ENCODE results near the gene FADS1.

Gene FADS1

DNA sequence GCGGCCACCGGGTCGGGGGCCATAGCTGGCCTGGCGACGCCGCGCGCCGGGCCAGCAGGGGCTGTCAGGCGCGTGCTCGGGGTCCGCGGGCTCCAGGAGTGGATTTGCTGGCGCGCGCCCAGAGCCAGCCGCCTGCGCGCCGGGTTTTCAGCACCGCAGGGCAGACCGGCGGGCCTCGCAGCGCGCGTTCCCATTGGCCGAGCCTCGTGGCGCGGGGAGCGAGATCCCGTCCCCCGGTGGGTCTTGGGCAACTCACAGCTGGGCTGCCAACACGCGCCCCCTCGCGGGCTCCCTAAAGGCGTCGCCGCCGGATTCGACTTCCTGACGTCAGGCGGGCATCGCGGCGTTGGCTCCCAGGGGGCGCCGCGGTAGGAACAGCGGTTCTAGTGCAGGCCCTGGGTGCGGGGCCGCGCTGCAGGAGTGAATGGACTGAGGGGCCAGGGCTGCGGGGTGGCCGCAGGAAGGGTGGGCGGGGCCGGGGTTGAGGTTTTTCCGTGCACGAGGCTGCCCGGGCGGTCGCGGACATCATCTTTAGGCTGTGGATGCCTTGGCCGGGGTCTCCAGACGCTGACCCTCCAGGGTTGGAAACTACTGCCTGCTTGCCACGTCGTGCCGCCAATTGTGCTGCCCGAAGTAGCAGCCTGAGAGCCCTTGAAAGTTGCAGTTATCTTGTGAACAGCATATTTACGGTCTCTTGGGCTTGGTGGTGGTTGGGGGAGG lies at the start of gene FADS1:
FADS1 (minus strand) TSS at position 268 of the 720 bp plus-strand sequence; CDS start at position 194, 74 bp downstream.
- peak; percentile 91 for DNase-seq (ENCODE audit: low read depth)

DNA sequence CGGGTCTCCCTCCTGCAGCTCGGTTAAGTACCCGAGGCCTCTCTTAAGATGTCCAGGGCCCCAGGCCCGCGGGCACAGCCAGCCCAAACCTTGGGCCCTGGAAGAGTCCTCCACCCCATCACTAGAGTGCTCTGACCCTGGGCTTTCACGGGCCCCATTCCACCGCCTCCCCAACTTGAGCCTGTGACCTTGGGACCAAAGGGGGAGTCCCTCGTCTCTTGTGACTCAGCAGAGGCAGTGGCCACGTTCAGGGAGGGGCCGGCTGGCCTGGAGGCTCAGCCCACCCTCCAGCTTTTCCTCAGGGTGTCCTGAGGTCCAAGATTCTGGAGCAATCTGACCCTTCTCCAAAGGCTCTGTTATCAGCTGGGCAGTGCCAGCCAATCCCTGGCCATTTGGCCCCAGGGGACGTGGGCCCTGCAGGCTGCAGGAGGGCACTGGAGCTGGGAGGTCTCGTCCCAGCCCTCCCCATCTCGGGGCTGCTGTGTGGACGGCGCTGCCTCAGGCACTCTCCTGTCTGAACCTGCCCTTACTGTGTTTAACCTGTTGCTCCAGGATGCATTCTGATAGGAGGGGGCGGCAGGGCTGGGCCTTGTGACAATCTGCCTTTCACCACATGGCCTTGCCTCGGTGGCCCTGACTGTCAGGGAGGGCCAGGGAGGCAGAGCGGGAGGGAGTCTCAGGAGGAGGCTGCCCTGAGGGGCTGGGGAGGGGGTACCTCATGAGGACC lies 49.6 kb upstream of the FADS1 start:
- no peak for DNase-seq (ENCODE audit: low read depth)

DNA sequence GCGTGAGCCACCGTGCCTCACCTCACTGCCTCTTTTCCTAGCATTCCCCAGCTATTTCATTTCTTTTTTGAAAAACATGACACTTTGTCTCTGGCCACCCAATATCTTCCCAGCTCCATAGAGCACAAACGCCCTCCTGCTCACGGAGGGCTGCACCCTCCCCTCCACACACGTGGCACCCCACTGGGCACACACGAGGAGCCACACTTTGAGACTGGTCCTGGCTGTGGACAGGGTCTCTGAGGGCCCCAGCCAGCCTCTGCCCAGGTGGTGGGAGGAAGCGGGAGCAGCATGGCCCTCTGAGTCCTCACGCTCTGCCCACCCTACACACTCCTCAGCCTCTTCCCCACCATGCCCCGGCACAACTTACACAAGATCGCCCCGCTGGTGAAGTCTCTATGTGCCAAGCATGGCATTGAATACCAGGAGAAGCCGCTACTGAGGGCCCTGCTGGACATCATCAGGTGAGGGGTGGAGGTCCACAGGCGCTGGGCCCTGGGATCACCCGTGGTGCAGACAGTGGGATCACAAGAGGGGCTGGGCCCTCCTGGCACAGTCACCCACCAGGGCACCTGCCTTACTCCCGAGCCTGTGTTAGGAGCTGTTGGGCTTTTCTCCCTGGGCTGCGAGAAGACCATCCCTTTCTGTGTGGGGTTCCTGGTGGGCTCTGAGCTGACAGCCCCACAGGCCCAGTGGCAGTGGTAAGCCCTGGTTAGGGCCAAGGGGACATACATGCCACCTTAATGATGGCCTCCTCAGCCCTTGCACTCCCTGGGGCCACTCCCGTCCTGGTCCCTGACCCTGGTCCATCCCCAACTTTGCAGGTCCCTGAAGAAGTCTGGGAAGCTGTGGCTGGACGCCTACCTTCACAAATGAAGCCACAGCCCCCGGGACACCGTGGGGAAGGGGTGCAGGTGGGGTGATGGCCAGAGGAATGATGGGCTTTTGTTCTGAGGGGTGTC lies 48.3 kb upstream of the FADS1 start:
- DNase-seq (ENCODE audit: low read depth) = no peak

DNA sequence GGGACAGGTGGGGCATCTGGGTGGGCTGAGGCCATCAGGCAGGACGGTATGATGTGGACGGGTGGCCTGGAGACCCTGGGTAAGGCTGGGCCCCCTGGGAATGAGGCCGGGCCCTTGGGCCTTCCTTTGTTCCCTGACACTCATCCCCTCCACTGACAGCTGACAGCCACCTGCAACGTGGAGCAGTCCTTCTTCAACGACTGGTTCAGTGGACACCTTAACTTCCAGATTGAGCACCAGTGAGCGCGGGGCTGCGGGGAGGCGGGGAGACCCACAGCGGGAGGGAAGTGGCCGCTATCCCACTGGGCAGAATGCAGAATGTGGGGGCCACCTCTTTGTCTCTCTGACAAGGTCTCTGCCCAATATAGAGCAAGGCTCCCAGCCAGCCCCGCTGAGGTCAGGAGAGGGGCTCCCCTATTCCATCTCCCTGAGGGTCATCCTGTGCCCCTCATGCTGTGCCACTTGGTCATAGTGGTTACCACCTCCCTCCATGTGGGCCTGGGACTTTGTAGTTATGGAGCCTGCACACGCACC lies 46.8 kb upstream of the FADS1 start:
- no peak for DNase-seq (ENCODE audit: low read depth)

DNA sequence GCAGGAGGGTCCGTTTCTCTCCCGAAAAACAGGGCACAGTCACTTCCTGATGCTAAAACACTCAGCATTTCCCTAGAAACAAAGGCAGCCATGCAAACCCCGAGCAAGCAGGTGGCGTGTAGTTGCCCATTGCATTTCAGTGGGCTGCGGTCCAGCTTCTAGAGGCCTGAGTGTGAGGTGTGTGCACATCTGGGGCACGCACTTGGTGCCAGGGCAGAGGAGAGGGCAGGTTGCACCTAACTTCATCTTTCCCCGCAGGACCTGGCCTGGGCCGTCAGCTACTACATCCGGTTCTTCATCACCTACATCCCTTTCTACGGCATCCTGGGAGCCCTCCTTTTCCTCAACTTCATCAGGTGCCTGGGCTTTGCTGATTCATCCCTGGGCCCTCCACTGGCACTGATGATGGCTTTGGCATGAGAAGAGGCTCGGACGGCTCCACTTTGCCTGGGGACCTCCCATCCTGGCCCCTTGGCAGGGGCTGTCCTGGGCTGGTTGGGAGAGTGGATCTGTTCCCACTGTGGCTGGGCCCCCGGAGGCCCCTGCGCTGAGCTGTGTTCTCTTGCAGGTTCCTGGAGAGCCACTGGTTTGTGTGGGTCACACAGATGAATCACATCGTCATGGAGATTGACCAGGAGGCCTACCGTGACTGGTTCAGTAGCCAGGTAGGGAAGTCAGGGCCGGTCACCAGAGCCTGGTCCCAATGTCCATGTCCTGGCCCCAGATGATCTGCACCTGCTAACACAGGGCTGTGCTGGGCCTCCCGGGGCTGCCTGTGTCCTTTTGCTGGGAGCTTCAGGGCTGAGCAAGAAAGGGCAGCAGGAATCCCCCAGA lies 46.1 kb upstream of the FADS1 start:
- DNase-seq (ENCODE audit: low read depth) = no peak

DNA sequence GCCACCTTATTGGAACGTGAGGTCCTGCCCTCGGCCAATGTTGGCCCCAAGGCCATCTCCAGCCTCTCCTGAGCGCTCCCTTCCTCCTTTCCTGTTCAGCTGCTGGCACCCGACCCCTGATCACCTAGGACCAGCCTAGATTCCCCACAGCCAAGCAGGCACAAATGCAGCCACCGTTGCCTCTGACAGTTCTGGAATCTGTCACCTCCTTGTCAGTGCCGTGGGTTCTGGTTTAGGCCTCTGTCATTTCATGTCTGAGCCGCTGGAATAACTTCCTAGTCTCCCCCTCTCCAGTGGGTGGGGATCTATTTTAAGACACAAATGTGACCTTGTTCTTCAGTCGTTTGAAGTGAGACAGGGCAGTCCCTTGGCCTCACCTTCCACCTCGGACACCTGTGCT lies 44.8 kb upstream of the FADS1 start:
- DNase-seq (ENCODE audit: low read depth) = no peak

DNA sequence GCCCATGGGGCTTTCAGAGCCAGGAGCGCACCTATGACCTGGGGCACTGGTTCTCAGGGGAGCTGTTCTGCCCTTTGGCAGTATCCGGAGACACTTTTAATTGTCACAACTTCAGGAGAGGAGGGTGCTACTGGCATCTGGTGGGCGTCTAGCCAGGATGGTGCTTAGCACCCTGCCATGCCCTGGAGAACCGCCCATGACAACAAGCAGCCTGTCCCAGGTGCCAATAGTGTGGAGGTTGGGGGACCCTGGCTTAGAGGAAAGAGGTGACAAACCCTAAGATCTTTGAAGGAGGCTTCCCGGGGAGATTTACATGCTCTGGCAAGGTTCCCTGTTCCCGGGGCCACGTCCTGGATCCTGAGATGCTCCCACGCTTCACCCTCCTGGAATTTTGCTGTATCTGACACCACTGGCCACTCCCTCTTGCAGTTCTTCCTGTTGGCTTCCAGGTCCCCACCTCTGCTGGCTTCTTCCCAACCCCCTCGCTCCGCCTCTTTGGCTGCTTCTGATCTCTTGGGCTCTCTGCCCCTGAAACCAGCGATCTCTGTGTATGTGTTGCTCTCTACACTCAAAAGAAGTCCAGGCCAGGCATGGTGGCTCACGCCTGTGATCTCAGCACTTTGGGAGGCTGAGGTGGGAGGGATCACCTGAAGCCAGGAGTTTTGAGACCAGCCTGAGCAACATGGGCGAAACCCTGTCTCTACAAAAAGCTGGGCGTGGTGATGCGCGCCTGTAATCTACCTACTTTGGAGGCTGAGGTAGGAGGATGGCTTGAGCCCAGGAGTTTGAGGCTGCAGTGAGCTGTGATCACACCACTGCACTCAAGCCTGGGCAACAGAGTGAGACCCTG lies 43.5 kb upstream of the FADS1 start:
- DNase-seq (ENCODE audit: low read depth) = no peak

DNA sequence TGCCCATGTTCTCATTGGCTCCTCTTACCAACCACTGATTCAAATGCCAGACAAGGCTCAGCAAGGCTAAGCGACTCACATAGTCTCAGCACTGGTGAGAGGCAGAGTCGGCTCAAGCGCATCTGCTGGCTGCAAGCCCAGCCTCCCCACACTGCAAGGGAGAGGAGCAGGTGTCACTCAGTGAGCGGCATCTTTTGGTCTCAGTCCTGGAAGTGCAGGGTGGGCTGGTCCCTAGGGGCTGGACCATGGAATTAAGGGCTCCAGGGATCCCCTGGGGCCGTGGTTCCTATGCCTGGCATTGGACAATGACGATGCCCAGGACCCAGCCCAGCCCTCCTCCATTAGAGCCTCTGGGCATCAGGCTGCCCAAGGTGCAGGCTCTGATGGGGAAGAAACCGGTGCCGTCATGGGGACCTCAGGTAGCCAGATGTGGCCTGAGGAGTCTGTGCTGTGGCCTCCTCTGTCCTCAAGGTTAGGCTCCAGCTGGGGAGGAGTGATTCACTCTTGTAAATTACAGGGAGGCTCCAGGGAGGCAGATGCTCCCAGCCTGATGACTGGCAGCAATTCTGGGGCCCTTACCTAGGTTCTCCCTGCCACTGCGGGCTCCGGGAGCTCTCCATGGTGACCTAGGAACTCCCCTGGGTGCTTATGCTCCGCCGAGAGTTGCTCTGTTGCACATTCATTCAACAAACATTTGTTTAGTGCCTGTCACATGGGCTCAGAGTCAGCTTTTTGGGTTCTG lies 39.3 kb upstream of the FADS1 start:
- DNase-seq (ENCODE audit: low read depth) = no peak

DNA sequence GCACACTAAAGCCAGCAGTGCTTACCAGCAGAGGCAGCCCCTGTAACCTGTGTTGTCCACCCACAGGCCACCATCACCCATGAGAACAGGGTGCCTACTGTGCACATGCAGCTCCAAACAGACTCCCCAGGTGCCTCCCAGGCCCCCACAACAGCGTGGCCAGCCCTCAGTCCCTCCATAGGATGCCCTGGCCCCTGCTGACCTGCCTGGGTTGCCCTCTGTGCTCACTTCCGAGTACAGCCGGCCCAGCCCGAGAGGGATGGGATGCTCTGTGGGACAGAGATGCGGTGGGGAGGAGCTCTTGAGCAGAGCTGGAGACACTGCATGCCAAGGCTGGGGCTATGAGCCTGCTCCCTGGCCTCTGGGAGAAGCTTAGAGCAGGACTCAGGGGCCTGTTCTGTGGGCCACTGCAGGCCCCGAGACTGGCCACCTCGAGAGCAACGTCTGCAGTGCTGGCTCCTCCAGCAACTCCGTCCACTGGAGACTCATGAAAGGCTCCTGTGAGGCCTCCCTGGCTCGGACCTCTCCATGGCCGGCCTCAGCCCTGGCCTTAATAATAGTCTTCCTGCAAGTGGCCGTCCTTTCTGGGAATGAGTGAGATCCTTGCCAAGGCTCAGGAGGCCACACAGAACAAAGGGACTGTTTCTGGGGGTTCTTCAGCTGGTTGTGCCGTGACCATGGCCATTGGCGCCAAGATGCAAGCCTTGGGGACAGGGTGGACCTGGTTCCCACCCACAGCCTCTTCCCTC lies 38.3 kb upstream of the FADS1 start:
- no peak for DNase-seq (ENCODE audit: low read depth)

DNA sequence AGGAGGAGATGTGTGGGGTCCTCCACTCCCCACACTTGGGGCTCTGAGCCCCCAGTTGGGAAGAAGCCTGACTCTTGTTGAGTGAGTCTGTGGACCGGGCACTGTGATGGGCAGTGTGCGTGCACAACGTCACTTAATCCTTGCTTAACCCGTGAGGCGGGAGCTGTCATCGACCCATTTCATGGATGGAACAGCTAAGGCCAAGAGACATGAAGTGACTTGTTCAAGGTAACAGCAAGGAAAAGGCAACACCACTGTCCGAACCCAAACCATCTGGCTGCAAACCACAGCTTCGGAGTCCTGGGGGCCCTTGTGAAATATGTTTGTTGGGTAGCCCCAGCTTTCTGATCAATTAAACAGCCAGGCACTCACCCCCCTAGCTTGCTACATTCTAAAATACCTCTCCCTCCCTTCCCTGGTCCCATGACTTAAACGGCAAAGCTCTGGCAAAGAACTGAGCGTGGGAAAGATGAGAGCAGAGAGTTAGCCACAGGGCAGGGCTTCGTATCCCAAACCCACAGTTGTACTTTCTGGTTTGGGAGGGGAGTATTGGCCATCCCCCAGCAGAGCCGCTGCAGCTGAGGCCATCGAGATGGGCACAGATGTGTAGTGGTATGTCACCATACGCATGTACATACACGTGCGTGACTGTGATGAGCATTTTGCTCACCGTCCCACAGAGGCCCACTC lies 37.5 kb upstream of the FADS1 start:
- DNase-seq (ENCODE audit: low read depth) = no peak

DNA sequence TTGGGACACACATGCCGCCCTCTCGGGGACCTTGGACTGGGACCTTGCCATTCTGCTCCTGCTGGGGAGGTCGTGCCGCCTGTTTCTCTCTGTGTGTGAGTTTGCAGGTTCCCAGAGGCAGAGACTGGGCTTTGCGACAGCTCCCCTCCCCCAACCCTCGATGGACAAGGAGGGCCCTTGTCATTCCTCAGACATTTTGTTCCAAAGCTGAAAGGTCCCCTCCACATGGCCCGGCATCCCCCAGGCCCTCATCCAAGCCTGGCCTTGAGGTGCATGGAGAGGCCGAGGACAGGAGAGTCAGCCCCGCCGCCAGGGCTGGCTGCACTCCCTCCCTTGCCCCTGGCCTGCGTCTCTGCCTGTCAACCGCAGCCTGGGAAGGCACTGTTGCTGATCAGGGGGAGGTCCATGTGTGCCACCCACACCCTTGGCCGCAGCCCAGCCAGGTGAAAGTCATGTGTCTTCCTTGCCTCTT lies 36.9 kb upstream of the FADS1 start:
- DNase-seq (ENCODE audit: low read depth) = no peak

DNA sequence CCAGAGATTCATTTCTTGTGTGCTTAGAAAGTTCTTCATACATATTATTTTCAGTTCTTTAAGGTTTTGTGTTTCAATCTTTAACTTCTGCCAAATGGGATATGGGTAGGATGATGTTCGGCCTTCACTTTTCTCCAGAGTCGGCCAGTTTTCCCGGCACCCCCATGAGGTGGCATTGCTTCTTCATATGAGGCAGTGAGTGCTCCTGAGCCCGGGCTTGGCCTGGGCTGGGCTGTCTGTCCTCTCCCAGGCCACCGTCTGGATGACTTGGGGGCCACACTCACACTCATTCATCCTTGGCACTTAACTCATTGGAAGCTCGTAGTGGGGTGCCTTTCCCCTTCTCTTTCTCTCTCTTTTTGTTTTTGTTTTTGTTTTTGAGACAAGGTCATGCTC lies 35.1 kb upstream of the FADS1 start:
- no peak for DNase-seq (ENCODE audit: low read depth)

DNA sequence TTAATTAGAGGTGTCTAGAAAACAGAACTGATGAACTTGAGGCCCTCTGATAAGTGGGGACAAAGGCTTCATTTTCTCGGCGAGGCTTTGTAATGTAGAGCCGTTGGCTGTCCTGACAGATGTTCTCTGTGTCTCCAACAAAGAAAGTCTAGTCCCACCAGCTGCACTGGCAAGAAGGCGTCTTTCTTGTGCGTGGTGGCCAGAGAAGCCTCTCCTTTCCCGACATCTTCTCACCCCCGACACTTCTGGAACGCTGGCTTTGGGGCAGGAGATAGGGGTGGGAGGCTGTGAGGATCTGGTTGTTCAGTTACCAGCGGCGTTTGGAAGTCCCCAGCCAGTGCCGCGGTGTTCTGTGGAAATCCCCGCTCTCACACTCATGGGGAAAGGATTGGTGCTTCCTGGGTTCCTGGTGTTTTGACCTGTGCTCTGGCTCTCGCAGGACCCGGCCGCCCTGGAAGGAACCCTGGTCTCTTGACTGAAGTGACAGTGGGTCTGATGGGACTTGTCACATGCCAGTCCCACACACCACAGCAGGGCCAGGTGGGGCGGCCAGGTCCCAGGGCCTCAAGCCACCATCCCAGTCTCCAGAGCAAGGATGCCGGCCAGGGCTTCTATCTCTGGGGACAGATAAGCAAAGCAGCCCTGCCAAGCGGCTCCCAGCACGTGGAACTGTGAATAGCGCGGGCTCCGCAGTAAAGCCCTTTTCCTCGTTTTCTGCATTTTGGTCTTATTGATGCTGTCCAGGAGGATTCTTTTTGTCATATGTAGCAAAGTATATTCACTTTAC lies 34.5 kb upstream of the FADS1 start:
- DNase-seq (ENCODE audit: low read depth) = no peak

DNA sequence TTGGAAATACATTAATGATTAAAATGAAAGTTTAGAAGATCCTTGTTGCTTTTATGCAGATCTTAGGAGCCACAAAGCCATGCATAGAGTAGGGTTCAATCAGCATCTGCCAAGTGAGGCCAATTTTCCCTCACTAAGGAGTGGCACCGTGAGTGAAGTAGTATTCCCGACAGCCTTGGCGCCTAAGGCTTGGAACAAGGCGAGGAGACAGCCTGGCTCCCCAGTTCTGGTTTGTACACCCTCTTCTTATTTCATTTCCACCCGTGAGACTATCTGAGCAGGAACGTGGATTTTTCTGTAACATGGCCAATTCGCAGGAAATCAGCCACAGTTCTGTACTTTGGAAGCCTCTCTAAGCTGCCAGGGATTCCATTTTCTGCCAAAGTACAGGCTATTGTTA lies 33.9 kb upstream of the FADS1 start:
- no peak for DNase-seq (ENCODE audit: low read depth)

DNA sequence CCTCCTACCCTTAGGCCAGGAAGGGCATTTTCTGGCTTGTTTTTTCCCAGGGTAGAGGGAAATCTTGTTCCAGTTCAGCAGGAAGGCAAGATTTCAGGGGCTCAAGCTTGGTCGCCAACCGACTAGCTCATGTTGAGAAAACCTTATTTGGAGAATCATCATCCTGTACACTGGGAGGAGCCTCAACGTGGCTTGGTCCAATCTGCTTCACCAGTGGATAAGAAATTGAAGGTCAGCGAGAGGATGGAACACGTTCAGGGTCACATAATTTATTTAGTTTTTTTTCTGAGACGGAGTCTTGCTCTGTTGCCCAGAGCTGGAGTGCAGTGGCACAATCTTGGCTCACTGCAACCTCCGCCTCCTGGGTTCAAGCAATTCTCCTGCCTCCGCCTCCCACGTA lies 31.8 kb upstream of the FADS1 start:
- no peak for DNase-seq (ENCODE audit: low read depth)

DNA sequence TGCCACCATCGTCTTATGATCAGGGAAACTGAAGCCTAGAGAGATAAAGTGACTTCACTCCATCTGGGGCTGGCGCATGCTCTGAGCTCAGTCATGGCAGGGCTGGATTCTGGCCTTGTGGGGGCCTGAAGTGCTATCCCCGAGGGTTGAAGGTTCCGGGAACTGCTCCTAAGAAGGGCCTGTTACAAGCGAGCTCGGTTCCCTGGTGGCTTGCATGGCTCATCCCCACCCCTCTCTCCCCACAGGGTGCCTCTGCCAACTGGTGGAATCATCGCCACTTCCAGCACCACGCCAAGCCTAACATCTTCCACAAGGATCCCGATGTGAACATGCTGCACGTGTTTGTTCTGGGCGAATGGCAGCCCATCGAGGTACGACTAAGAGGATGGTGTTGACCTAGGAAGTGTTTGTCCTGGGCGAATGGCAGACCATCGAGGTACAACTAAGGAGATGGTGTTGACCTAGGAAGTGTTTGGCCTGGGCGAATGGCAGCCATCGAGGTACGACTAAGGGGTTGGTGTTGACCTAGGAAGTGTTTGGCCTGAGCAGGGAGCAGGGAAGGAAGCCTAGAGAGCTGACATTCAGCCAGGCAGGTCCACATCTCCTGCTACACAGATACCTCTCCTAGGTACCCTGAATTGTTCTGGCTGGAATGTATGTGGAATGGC lies 31.2 kb upstream of the FADS1 start:
- DNase-seq (ENCODE audit: low read depth) = no peak
